GM21390 (cell line): ENCODE results near the gene TRAPPC8.
A peak's percentile ranks its signal among the peaks of the same experiment; 100 is the strongest.

ENCODE experiments used
- ATAC-seq: cut with Tn5 transposase; IDR thresholded peaks from one replicate; pipeline ENCODE4 v1.9.1; 2021; ENCODE audit not compliant: unreplicated experiment

TRAPPC8 gene

GRCh38 chr18:31798399-31798798, 144.5 kb downstream of the TRAPPC8 start:
- no peak for ATAC-seq

GRCh38 chr18:31795747-31796146, 147.2 kb downstream of the TRAPPC8 start:
- no peak for ATAC-seq

GRCh38 chr18:31793531-31793930, 149.4 kb downstream of the TRAPPC8 start:
- no peak for ATAC-seq

GRCh38 chr18:31792580-31792911, 150.4 kb downstream of the TRAPPC8 start:
- no peak for ATAC-seq

- peak; percentile 96 for ATAC-seq
These were observed 150.9 kb downstream of the TRAPPC8 start for GRCh38 chr18:31791817-31792579.

- ATAC-seq, result no peak
These were observed 153.5 kb downstream of the TRAPPC8 start for GRCh38 chr18:31789409-31789808.

GRCh38 chr18:31783059-31783458, 159.9 kb downstream of the TRAPPC8 start:
- ATAC-seq, result no peak
